ENCODE data around the gene OLFML2A.

DNA sequence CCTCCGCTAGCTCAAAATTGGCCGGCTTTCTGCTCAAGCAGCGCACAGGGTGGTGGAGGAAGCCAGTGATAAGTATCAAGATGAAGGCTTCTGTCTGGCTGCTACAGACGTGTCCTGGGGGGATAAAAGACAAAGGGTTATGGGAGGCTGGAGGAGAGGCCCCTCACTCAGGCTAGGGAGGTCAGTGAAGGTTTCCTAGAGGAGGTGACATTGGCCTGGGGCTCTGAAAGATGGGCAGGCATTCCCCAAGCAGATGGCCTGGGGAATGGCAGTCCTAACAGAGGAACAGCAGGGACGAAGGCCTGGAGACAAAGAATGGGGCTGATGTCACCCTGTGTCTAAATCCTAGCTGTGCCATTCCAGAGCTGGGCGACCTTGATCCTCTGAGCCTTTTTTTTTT is 32.3 kb downstream of the OLFML2A start:
- no peak for TF ChIP-seq EZH2 (IDR thresholded peaks at IDR 0.05; ENCODE audit: insufficient read depth, low read length)
- TF ChIP-seq, protein P1, sequence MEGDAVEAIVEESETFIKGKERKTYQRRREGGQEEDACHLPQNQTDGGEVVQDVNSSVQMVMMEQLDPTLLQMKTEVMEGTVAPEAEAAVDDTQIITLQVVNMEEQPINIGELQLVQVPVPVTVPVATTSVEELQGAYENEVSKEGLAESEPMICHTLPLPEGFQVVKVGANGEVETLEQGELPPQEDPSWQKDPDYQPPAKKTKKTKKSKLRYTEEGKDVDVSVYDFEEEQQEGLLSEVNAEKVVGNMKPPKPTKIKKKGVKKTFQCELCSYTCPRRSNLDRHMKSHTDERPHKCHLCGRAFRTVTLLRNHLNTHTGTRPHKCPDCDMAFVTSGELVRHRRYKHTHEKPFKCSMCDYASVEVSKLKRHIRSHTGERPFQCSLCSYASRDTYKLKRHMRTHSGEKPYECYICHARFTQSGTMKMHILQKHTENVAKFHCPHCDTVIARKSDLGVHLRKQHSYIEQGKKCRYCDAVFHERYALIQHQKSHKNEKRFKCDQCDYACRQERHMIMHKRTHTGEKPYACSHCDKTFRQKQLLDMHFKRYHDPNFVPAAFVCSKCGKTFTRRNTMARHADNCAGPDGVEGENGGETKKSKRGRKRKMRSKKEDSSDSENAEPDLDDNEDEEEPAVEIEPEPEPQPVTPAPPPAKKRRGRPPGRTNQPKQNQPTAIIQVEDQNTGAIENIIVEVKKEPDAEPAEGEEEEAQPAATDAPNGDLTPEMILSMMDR (IDR thresholded peaks at IDR 0.05; ENCODE audit: insufficient read depth, low read depth, low read length), result no peak
